ENCODE measurements around the gene FRMD1. TPM values are rescaled to one million over a fixed set of nuclear protein-coding genes. Genes with fewer than 3 reads are reported as not detected.

Gene FRMD1
- total and polyA plus RNA-seq, 2 of the 8 experiments (the other 6 are each of a cell fraction or from before 2014, with no cell fraction given): 0.36 TPM; not detected in 1

DNA sequence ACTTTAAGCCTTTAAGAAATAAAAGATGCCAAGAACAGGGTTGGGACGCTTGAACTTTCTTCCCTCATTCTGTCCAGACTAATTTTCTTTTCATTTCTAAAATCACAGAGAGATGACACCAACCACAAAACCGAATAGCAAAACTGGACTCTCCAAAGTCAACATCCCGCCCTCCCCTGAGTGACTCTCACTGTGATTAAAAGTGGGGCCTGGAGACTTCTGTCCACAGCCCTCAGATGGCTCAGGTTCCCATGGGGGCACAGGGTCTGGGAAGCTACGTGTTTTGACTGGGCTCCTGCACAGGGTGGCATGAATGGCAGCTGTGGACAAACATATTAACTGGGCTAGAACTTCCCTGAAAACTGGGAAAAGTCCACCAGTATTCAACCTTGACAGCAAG, 6.3 kb downstream of the FRMD1 start:
- peaks cover 0 to 6% of the 10 kb centered on the region in 2 experiments for H4K20me1 ChIP-seq (replicated peaks in 1 of 2; ENCODE audit: control insufficient read depth in 1 of 2, insufficient read depth in 2 of 2, low read length in 2 of 2)
- H4K8ac ChIP-seq (ENCODE audit: extremely low read depth, insufficient read depth, low read length): no peak overlapping the region
- FAIRE-seq: no peak
- H3K23ac ChIP-seq (ENCODE audit: insufficient read length): no peak overlapping the region
- H2BK120ac ChIP-seq (replicated peaks; ENCODE audit: low read depth, low read length): no peak overlapping the region
- POLR2A ChIA-PET (ENCODE audit: partially characterized antibody): no interaction called here
- no peak overlapping the region for H4K91ac ChIP-seq (replicated peaks; ENCODE audit: insufficient read length, low read length)
- H3K36me3 ChIP-seq (ENCODE audit: control insufficient read depth in 2 of 4, insufficient read depth in 4 of 4, low read length in 3 of 4): no peaks in the 10 kb centered on the region; a peak in 1 of 8 replicates
- H3K23me2 ChIP-seq (ENCODE audit: low read depth, low read length): no peaks in the 10 kb centered on the region; the same call in 1 of the 2 replicates
- DNase-seq (ENCODE audit: low read depth in 1 of 2, low spot score in 2 of 2): no peak
- H3K4me2 ChIP-seq (ENCODE audit: insufficient read depth in 1 of 2, low read depth in 2 of 2, low read length in 2 of 2): no peak overlapping the region
- H3K14ac ChIP-seq (ENCODE audit: insufficient read length): no peak overlapping the region
- WGBS, 2 experiments (ENCODE audit: extremely low coverage in 1 of 2, insufficient coverage in 1 of 2, insufficient read length in 1 of 2, insufficient replicate concordance in 2 of 2, low coverage in 1 of 2, low lambda C conversion rate in 2 of 2, missing lambda C conversion rate in 1 of 2): 93% methylated on average over 4 of the region's 4 CpGs; no CpG with 5 or more reads in 1 of the 2 experiments
- no peak overlapping the region for H3K56ac ChIP-seq (replicated peaks; ENCODE audit: insufficient read length, low read depth, low read length)
- H3K27ac ChIP-seq (ENCODE audit: low read depth, low read length): no peak overlapping the region
- no peak overlapping the region for H2AFZ ChIP-seq (ENCODE audit: low read length)
- no peaks in the 10 kb centered on the region for H3K79me1 ChIP-seq (ENCODE audit: low read depth, low read length)
- no peak overlapping the region for H3K4me3 ChIP-seq (ENCODE audit: extremely low read depth in 1 of 4, insufficient read depth in 2 of 4, low read depth in 3 of 4, low read length in 4 of 4)
- no peaks in the 10 kb centered on the region for H3K27me3 ChIP-seq (replicated peaks in 1 of 4; ENCODE audit: control insufficient read depth in 3 of 4, extremely low read depth in 1 of 4, insufficient read depth in 3 of 4, low read length in 3 of 4)
- no peak overlapping the region for H3K9ac ChIP-seq (replicated peaks in 1 of 4; ENCODE audit: extremely low read depth in 1 of 4, low read depth in 3 of 4, low read length in 3 of 4)
- H3K18ac ChIP-seq (ENCODE audit: extremely low read depth, low read length): no peak overlapping the region
- peaks cover 0 to 6% (median 1%) of the 10 kb centered on the region in 4 experiments; a peak in 2 of 7 replicates for H3K4me1 ChIP-seq (replicated peaks in 1 of 4; ENCODE audit: control insufficient read depth in 3 of 4, insufficient read depth in 4 of 4, low read length in 3 of 4)
- no peak overlapping the region for H4K5ac ChIP-seq (ENCODE audit: insufficient read length, low read depth, low read length)
- H2BK20ac ChIP-seq (ENCODE audit: low read length): no peak overlapping the region
- H2BK5ac ChIP-seq (ENCODE audit: low read depth, low read length): no peak overlapping the region
- TF ChIP-seq PHF8 (conservative IDR thresholded peaks at IDR 0.05; ENCODE audit: low read depth, low read length): no peak
- no peak overlapping the region for H2BK12ac ChIP-seq (ENCODE audit: low read depth, low read length)
- no peak overlapping the region for H3K4ac ChIP-seq (replicated peaks; ENCODE audit: insufficient read length, low read depth, low read length)
- H3K79me2 ChIP-seq (ENCODE audit: control insufficient read depth in 1 of 2, insufficient read depth in 2 of 2, low read length in 2 of 2): no peaks in the 10 kb centered on the region
- no peak overlapping the region for H2AK5ac ChIP-seq (ENCODE audit: low read depth, low read length)
- CTCF ChIA-PET (ENCODE audit: partially characterized antibody): interaction anchor here (1.0 to 4.2 kb wide), 11 partner anchors 10 to 105 kb away, joined by 3 to 38 read pairs (median 5); no protein-coding TSS in a partner anchor
- no peaks in the 10 kb centered on the region for H3K9me3 ChIP-seq (ENCODE audit: insufficient read depth in 2 of 2, low read depth in 1 of 2, low read length in 1 of 2)
- no peak overlapping the region for H2BK15ac ChIP-seq (ENCODE audit: low read length)
